ENCODE measurements around the gene DOHH.
"Not testable (repeated sequence)": the region's sequence is repeated elsewhere in the genome, so short reads cannot be mapped to it uniquely, and the experiment has no call there.

DOHH gene

GRCh38 chr19:3519126-3519525 lies 18.7 kb upstream of the DOHH start:
- DNase-seq (ENCODE audit: low spot score) = no peak

GRCh38 chr19:3518659-3519058 lies 18.2 kb upstream of the DOHH start:
- no peak for DNase-seq (ENCODE audit: low spot score)

- no peak for DNase-seq (ENCODE audit: low spot score)
Measured at GRCh38 chr19:3518255-3518654, 17.8 kb upstream of the DOHH start.

GRCh38 chr19:3517638-3518037 lies 17.2 kb upstream of the DOHH start:
- DNase-seq (ENCODE audit: low spot score) = no peak

- DNase-seq (ENCODE audit: low spot score) = no peak
Measured at GRCh38 chr19:3516675-3517207, 16.3 kb upstream of the DOHH start.

GRCh38 chr19:3515891-3516422 lies 15.5 kb upstream of the DOHH start:
- DNase-seq (ENCODE audit: low spot score) = no peak

GRCh38 chr19:3514930-3515329 lies 14.5 kb upstream of the DOHH start:
- no peak for DNase-seq (ENCODE audit: low spot score)

- no peak for DNase-seq (ENCODE audit: low spot score)
Measured at GRCh38 chr19:3513229-3514140, 13.0 kb upstream of the DOHH start.

GRCh38 chr19:3512562-3513228 lies 12.2 kb upstream of the DOHH start:
- DNase-seq (ENCODE audit: low spot score) = peak; percentile 48

- no peak for DNase-seq (ENCODE audit: low spot score)
Measured at GRCh38 chr19:3511506-3512251, 11.2 kb upstream of the DOHH start.

- DNase-seq (ENCODE audit: low spot score) = no peak
Measured at GRCh38 chr19:3510727-3511126, 10.3 kb upstream of the DOHH start.

GRCh38 chr19:3509566-3509989 lies 9.1 kb upstream of the DOHH start:
- DNase-seq (ENCODE audit: low spot score) = no peak

- DNase-seq (ENCODE audit: low spot score) = no peak
Measured at GRCh38 chr19:3508771-3509535, 8.5 kb upstream of the DOHH start.

- DNase-seq (ENCODE audit: low spot score) = not testable (repeated sequence)
Measured at GRCh38 chr19:3508121-3508661, 7.7 kb upstream of the DOHH start.

GRCh38 chr19:3507371-3508120 lies 7.1 kb upstream of the DOHH start:
- DNase-seq (ENCODE audit: low spot score) = no peak

GRCh38 chr19:3506384-3507340 lies 6.2 kb upstream of the DOHH start:
- DNase-seq (ENCODE audit: low spot score) = no peak

- DNase-seq (ENCODE audit: low spot score) = peak; percentile 99
Measured at GRCh38 chr19:3505598-3506383, 5.3 kb upstream of the DOHH start, which contains the start of gene FZR1. FZR1 (plus strand) TSS chr19:3506311; CDS start chr19:3522990, 16,679 bp downstream.

GRCh38 chr19:3504735-3505134 lies 4.3 kb upstream of the DOHH start:
- no peak for DNase-seq (ENCODE audit: low spot score)

Measured in Ammon's horn (tissue), 1 donor.